Caco-2 (cell line): ENCODE data around the gene SLC28A2. TPM values are rescaled to one million over a fixed set of nuclear protein-coding genes. Genes with fewer than 3 reads are reported as not detected.

Experiments used
- BruUV-seq: library from RNA; stranded (reverse); fragments of 400-500 nt; replicated peaks from 2 replicates; lab custom pipeline; 2021; lab: Mats Ljungman, UMichigan
- CTCF ChIA-PET: fragments of 300-600 bp; sonication (Branson Sonifier 250); formaldehyde crosslinking; loops from one replicate; lab custom pipeline; 2022; ENCODE audit warnings: antibody characterized with exemption; lab: Charles Lee
- POLR2A ChIA-PET: fragments of 300-600 bp; sonication (Branson Sonifier 250); formaldehyde crosslinking; loops from one replicate; lab custom pipeline; 2022; ENCODE audit warnings: antibody characterized with exemption; lab: Charles Lee
- DNase-seq, 2 experiments: peaks; one replicate each; pipeline versions ENCODE4 v3.0.0 to v3.0.0-alpha.2; 2020 to 2022
- H3K27me3 ChIP-seq: replicated peaks from 2 replicates; pipeline ENCODE4 v1.6.0; 2011; ENCODE audit warnings: low read length; ENCODE audit not compliant: control insufficient read depth, insufficient read depth
- H3K36me3 ChIP-seq: 2 replicates; pipeline ENCODE4 v1.5.1; 2011; ENCODE audit warnings: low read length; ENCODE audit not compliant: control insufficient read depth, insufficient read depth
- H3K4me1 ChIP-seq: fragments of 250-450 bp; sonication (Bioruptor Pico); 2 replicates; pipeline ENCODE4 v1.5.1; 2020; ENCODE audit warnings: mild to moderate bottlenecking
- H3K4me3 ChIP-seq: 2 replicates; pipeline ENCODE4 v1.5.1; 2011; ENCODE audit warnings: low read depth, mild to moderate bottlenecking, control low read depth, low read length
- H3K9me3 ChIP-seq: fragments of 250-450 bp; sonication (Bioruptor Pico); 2 replicates; pipeline ENCODE4 v1.5.1; 2020; ENCODE audit warnings: mild to moderate bottlenecking, moderate library complexity
- H3K27ac Mint-ChIP-seq: one replicate; pipeline ENCODE4 v1.8.0; 2022; ENCODE audit warnings: mixed read lengths; ENCODE audit not compliant: unreplicated experiment
- H3K27me3 Mint-ChIP-seq: one replicate; pipeline ENCODE4 v1.8.0; 2022; ENCODE audit warnings: mixed read lengths; ENCODE audit not compliant: insufficient read depth, unreplicated experiment
- H3K36me3 Mint-ChIP-seq: one replicate; pipeline ENCODE4 v1.8.0; 2022; ENCODE audit warnings: mild to moderate bottlenecking, mixed read lengths; ENCODE audit not compliant: insufficient read depth, unreplicated experiment
- H3K4me1 Mint-ChIP-seq: one replicate; pipeline ENCODE4 v1.8.0; 2022; ENCODE audit warnings: low read depth, mixed read lengths; ENCODE audit not compliant: unreplicated experiment
- H3K4me3 Mint-ChIP-seq: one replicate; pipeline ENCODE4 v1.8.0; 2022; ENCODE audit warnings: mild to moderate bottlenecking, moderate library complexity, mixed read lengths; ENCODE audit not compliant: unreplicated experiment
- H3K9me3 Mint-ChIP-seq: one replicate; pipeline ENCODE4 v1.8.0; 2022; ENCODE audit warnings: mixed read lengths; ENCODE audit not compliant: unreplicated experiment
- intact Hi-C: fragments of 100-400 bp; cut with micrococcal nuclease; formaldehyde crosslinking; loops from one replicate; pipeline ENCODE4 v1.10.0; 2022; ENCODE audit not compliant: unreplicated experiment
- total RNA-seq: library from RNA; stranded (reverse); gene quantifications from 2 replicates; pipeline ENCODE4 v1.2.3, GENCODE V29; 2022
- TF ChIP-seq, protein P1 (sequence below), 2 experiments: fragments of 200-600 bp in 1 of 2; IDR thresholded peaks; 1 replicate in 1 of 2; 2 replicates in 1 of 2; pipeline versions ENCODE4 v1.5.1 to v1.8.0; 2011 to 2022; ENCODE audit warnings: antibody characterized with exemption in 1 of 2, control low read depth in 1 of 2, inconsistent platforms in 1 of 2, low read depth in 1 of 2, low read length in 1 of 2, mild to moderate bottlenecking in 1 of 2, moderate library complexity in 1 of 2; ENCODE audit not compliant: insufficient read depth in 1 of 2, severe bottlenecking in 1 of 2, unreplicated experiment in 1 of 2

Gene SLC28A2
- total RNA-seq, 1 experiment from 2014 or later = 0.11 TPM

DNA sequence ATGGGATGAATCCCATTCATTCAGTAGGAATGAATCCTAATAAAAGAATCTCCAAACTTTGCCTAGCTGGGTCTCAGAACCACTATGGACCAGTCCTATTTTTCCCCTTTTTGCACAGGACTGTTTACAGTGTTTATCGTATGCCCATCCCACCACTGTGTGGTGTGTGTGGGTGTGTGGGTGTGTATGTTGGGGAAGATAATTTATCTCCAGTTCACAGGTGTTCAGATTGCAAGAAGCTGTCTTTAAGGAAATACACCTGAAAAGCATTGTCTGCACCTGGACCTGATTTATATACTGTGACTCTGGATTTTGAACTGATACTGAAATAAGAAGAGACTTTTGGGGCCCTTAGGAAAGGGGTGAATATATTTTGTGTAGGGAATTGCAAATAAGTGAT, 39.5 kb upstream of the SLC28A2 start:
- H3K4me3 ChIP-seq = no peak overlapping the region
- H3K36me3 ChIP-seq = no peaks in the 10 kb centered on the region
- H3K4me3 Mint-ChIP-seq = no peak overlapping the region
- H3K27me3 ChIP-seq = no peaks in the 10 kb centered on the region
- no TSS peak for BruUV-seq
- no peaks in the 10 kb centered on the region for H3K9me3 Mint-ChIP-seq
- TF ChIP-seq, protein P1, sequence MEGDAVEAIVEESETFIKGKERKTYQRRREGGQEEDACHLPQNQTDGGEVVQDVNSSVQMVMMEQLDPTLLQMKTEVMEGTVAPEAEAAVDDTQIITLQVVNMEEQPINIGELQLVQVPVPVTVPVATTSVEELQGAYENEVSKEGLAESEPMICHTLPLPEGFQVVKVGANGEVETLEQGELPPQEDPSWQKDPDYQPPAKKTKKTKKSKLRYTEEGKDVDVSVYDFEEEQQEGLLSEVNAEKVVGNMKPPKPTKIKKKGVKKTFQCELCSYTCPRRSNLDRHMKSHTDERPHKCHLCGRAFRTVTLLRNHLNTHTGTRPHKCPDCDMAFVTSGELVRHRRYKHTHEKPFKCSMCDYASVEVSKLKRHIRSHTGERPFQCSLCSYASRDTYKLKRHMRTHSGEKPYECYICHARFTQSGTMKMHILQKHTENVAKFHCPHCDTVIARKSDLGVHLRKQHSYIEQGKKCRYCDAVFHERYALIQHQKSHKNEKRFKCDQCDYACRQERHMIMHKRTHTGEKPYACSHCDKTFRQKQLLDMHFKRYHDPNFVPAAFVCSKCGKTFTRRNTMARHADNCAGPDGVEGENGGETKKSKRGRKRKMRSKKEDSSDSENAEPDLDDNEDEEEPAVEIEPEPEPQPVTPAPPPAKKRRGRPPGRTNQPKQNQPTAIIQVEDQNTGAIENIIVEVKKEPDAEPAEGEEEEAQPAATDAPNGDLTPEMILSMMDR (IDR thresholded peaks at IDR 0.05; ENCODE audit: insufficient read depth in 1 of 2, low read depth in 1 of 2, low read length in 1 of 2, severe bottlenecking in 1 of 2, unreplicated experiment in 1 of 2) = no peak
- H3K4me1 ChIP-seq = no peaks in the 10 kb centered on the region
- POLR2A ChIA-PET = no interaction called here
- H3K27me3 Mint-ChIP-seq = no peaks in the 10 kb centered on the region
- intact Hi-C loops = no loop called here
- CTCF ChIA-PET = interaction anchor here (1.0 kb wide), 1 partner anchor 49 kb away, joined by 3 read pairs; no protein-coding TSS in a partner anchor
- H3K27ac Mint-ChIP-seq = no peak overlapping the region
- no peaks in the 10 kb centered on the region for H3K4me1 Mint-ChIP-seq
- DNase-seq = no peak
- H3K36me3 Mint-ChIP-seq = no peaks in the 10 kb centered on the region
- no peaks in the 10 kb centered on the region for H3K9me3 ChIP-seq

DNA sequence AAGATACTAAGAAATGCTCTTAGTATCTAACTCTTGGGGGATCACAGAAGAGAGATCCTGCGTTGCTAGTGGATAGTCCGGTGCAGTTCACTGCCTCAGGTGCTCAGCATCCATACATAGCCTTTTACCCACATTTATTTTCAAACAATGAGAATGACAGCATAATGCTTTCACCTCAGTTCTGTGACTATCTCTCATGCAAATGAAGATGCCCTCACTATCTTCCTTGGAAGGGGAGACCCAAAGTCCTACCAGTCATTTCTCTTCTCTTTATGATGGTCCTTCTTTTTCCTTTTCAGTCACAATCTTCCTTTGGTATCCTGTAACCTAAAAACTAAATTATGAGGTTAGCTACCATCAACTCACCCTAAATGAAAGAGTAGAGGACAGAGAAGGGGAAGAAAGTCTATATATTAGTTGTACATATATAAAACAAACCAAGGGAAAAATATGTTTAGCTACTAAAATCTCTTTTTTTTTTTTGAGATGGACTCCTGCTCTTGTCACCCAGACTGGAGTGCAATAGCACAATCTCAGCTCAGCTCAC, 30.9 kb upstream of the SLC28A2 start:
- BruUV-seq = no TSS peak
- Mint-ChIP-seq H3K9me3 (peaks cover 18% of the 10 kb centered on the region), H3K27ac (no peak overlapping the region), H3K27me3 (no peaks in the 10 kb centered on the region), H3K36me3 (no peaks in the 10 kb centered on the region), H3K4me1 (no peaks in the 10 kb centered on the region), H3K4me3 (no peak overlapping the region)
- intact Hi-C loops = no loop called here
- no peaks in the 10 kb centered on the region for H3K27me3 ChIP-seq
- no peaks in the 10 kb centered on the region; the same call in 1 of the 2 replicates for H3K4me1 ChIP-seq
- CTCF ChIA-PET = no interaction called here
- POLR2A ChIA-PET = no interaction called here
- TF ChIP-seq, protein P1 (IDR thresholded peaks at IDR 0.05; ENCODE audit: insufficient read depth in 1 of 2, low read depth in 1 of 2, low read length in 1 of 2, severe bottlenecking in 1 of 2, unreplicated experiment in 1 of 2) = no peak
- no peak overlapping the region for H3K4me3 ChIP-seq
- H3K9me3 ChIP-seq = 0 out of 2 replicates have a peak, but pooled peaks cover 6% of the 10 kb centered on the region
- DNase-seq = no peak
- no peaks in the 10 kb centered on the region for H3K36me3 ChIP-seq

DNA sequence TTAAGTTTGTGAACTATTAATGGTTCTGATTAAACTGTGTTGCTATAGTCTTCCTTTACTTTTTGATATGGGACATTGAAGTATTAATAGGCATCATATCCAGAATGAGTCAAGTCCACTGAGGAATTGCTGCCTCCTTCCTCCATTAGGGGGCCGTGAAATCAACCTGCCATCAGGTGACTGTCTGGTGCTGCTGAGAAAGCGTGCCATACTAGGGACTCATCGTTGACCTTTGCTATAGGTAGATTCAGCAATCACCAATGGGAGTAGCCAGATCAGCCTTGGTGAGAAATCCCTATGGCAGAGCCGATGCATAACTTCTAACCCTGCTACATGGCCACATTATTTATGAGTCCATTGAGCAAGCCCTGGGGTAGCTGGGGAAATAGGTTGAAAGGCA, 30.1 kb upstream of the SLC28A2 start:
- ChIA-PET POLR2A (no interaction called here), CTCF (no interaction called here)
- Mint-ChIP-seq H3K27ac (no peak overlapping the region), H3K9me3 (peaks cover 18% of the 10 kb centered on the region), H3K4me1 (no peaks in the 10 kb centered on the region), H3K4me3 (no peak overlapping the region), H3K36me3 (no peaks in the 10 kb centered on the region), H3K27me3 (no peaks in the 10 kb centered on the region)
- no peaks in the 10 kb centered on the region for H3K36me3 ChIP-seq
- H3K9me3 ChIP-seq = 0 out of 2 replicates have a peak, but pooled peaks cover 6% of the 10 kb centered on the region
- BruUV-seq = no TSS peak
- no peaks in the 10 kb centered on the region; the same call in 1 of the 2 replicates for H3K4me1 ChIP-seq
- no peak overlapping the region for H3K4me3 ChIP-seq
- intact Hi-C loops = no loop called here
- H3K27me3 ChIP-seq = no peaks in the 10 kb centered on the region
- TF ChIP-seq, protein P1 (IDR thresholded peaks at IDR 0.05; ENCODE audit: insufficient read depth in 1 of 2, low read depth in 1 of 2, low read length in 1 of 2, severe bottlenecking in 1 of 2, unreplicated experiment in 1 of 2) = no peak
- no peak for DNase-seq
